Endothelial cell (in vitro differentiated cells): Measurements from ENCODE around the gene COQ8A. TPM values are rescaled to one million over a fixed set of nuclear protein-coding genes. Genes with fewer than 3 reads are reported as not detected.
"Not testable (repeated sequence)": the region's sequence is repeated elsewhere in the genome, so short reads cannot be mapped to it uniquely, and the experiment has no call there.

ENCODE experiments used
- DNase-seq: peaks from one replicate; pipeline ENCODE4 v3.0.0; 2021; ENCODE audit warnings: low spot score
- H3K27ac Mint-ChIP-seq: one replicate; pipeline ENCODE4 v1.8.0; 2021; ENCODE audit warnings: mixed read lengths, inconsistent platforms; ENCODE audit not compliant: unreplicated experiment
- H3K27me3 Mint-ChIP-seq: one replicate; pipeline ENCODE4 v1.8.0; 2021; ENCODE audit warnings: mild to moderate bottlenecking, moderate library complexity, mixed read lengths, inconsistent platforms; ENCODE audit not compliant: unreplicated experiment
- H3K36me3 Mint-ChIP-seq: one replicate; pipeline ENCODE4 v1.8.0; 2021; ENCODE audit warnings: mild to moderate bottlenecking, low read depth, mixed read lengths, inconsistent platforms; ENCODE audit not compliant: unreplicated experiment
- H3K4me1 Mint-ChIP-seq: one replicate; pipeline ENCODE4 v1.8.0; 2021; ENCODE audit warnings: mild to moderate bottlenecking, mixed read lengths, inconsistent platforms; ENCODE audit not compliant: unreplicated experiment
- H3K4me3 Mint-ChIP-seq: one replicate; pipeline ENCODE4 v1.8.0; 2021; ENCODE audit warnings: mild to moderate bottlenecking, mixed read lengths, inconsistent platforms; ENCODE audit not compliant: unreplicated experiment
- H3K9me3 Mint-ChIP-seq: one replicate; pipeline ENCODE4 v1.8.0; 2021; ENCODE audit warnings: mixed read lengths, inconsistent platforms; ENCODE audit not compliant: unreplicated experiment
- total RNA-seq: library from RNA; stranded (reverse); fragmentation: NEBNext Ultra II Directional; extraction: Animal tissue kit (Norgen Biotek cat#: 25700); gene quantifications from one replicate; pipeline ENCODE4 v1.2.1, GENCODE V29; 2021; ENCODE audit not compliant: unreplicated experiment
- TF ChIP-seq, protein P1 (sequence below): fragments of 200-600 bp; sonication (generic); IDR thresholded peaks from one replicate; pipeline ENCODE4 v1.5.0; 2021; ENCODE audit warnings: antibody characterized with exemption; ENCODE audit not compliant: unreplicated experiment

Gene COQ8A
- total RNA-seq, 1 donor from 2014 or later: 22.7 TPM

- H3K27me3 Mint-ChIP-seq: no peaks in the 10 kb centered on the region
- no peaks in the 10 kb centered on the region for H3K9me3 Mint-ChIP-seq
- DNase-seq: no peak
- no peak overlapping the region for H3K27ac Mint-ChIP-seq
- H3K4me1 Mint-ChIP-seq: no peaks in the 10 kb centered on the region
- TF ChIP-seq, protein P1, sequence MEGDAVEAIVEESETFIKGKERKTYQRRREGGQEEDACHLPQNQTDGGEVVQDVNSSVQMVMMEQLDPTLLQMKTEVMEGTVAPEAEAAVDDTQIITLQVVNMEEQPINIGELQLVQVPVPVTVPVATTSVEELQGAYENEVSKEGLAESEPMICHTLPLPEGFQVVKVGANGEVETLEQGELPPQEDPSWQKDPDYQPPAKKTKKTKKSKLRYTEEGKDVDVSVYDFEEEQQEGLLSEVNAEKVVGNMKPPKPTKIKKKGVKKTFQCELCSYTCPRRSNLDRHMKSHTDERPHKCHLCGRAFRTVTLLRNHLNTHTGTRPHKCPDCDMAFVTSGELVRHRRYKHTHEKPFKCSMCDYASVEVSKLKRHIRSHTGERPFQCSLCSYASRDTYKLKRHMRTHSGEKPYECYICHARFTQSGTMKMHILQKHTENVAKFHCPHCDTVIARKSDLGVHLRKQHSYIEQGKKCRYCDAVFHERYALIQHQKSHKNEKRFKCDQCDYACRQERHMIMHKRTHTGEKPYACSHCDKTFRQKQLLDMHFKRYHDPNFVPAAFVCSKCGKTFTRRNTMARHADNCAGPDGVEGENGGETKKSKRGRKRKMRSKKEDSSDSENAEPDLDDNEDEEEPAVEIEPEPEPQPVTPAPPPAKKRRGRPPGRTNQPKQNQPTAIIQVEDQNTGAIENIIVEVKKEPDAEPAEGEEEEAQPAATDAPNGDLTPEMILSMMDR: no peak
- H3K36me3 Mint-ChIP-seq: peaks cover 5% of the 10 kb centered on the region
- no peak overlapping the region for H3K4me3 Mint-ChIP-seq
Measured at GRCh38 chr1:226919995-226920394, 20.1 kb upstream of the COQ8A start.

DNA sequence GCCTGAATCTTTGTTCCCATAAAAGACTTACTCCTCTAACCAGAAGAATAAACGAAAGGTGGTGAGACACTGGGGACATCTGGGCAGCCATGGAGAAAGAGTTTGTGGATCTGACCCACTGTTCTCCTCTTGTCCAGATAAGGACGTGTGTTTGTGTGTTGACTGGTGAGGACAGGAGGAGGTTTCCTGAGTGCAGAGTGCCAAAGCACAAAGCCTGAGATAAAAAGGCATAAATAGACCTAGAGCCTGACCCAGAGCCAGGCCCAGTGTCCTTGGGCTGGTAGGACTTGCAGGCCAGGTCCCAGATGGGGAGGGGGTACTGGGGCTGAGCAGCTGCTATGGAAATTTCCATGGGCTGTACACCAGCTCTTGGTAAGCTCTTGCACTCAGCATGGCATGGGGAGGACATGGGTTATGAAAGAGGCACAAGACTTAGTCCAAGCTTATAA is 19.6 kb upstream of the COQ8A start:
- Mint-ChIP-seq H3K4me1 (no peaks in the 10 kb centered on the region), H3K4me3 (no peak overlapping the region), H3K27ac (no peak overlapping the region), H3K9me3 (no peaks in the 10 kb centered on the region), H3K36me3 (peaks cover 5% of the 10 kb centered on the region), H3K27me3 (no peaks in the 10 kb centered on the region)
- DNase-seq: no peak
- TF ChIP-seq, protein P1: no peak

DNA sequence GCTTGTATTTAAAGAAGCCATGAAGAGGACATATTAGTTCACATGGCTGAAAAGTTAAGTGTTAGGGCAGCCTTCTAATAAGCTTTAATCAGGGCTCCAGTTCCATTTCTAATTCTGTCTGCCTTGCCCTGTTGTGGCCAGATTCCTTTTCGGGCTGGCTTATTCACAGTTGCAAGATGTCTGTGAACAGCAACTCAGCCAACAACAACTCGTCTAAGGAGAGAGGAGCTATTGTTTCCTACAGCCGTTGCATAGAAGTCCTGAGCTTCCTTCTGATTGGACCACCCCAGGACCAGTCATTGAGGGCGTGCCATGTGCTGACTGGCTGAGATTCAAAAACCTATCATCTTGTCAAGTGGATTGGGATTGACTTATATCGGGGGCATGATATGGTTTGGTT is 18.6 kb upstream of the COQ8A start:
- TF ChIP-seq, protein P1: no peak
- no peak overlapping the region for H3K4me3 Mint-ChIP-seq
- no peak for DNase-seq
- no peak overlapping the region for H3K27ac Mint-ChIP-seq
- no peaks in the 10 kb centered on the region for H3K9me3 Mint-ChIP-seq
- peaks cover 5% of the 10 kb centered on the region for H3K36me3 Mint-ChIP-seq
- H3K4me1 Mint-ChIP-seq: no peaks in the 10 kb centered on the region
- no peaks in the 10 kb centered on the region for H3K27me3 Mint-ChIP-seq

DNA sequence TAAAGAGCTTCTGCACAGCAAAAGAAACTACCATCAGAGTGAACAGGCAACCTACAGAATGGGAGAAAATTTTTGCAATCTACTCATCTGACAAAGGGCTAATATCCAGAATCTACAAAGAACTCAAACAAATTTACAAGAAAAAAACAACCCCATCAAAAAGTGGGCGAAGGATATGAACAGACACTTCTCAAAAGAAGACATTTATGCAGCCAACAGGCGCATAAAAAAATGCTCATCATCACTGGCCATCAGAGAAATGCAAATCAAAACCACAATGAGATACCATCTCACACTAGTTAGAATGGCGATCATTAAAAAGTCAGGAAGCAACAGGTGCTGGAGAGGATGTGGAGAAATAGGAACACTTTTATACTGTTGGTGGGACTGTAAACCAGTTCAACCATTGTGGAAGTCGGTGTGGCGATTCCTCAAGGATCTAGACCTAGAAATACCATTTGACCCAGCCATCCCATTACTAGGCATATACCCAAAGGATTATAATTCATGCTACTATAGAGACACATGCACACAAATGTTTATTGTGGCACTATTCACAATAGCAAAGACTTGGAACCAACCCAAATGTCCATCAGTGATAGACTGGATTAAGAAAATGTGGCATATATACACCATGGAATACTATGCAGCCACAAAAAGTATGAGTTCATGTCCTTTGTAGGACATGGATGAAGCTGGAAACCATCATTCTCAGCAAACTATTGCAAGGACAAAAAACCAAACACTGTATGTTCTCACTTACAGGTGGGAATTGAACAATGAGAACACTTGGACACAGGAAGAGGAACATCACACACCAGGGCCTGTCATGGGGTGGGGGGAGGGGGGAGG is 10.6 kb upstream of the COQ8A start:
- H3K27ac Mint-ChIP-seq, H3K27me3 Mint-ChIP-seq, DNase-seq, H3K9me3 Mint-ChIP-seq, H3K36me3 Mint-ChIP-seq, H3K4me1 Mint-ChIP-seq, H3K4me3 Mint-ChIP-seq: not testable (repeated sequence)

DNA sequence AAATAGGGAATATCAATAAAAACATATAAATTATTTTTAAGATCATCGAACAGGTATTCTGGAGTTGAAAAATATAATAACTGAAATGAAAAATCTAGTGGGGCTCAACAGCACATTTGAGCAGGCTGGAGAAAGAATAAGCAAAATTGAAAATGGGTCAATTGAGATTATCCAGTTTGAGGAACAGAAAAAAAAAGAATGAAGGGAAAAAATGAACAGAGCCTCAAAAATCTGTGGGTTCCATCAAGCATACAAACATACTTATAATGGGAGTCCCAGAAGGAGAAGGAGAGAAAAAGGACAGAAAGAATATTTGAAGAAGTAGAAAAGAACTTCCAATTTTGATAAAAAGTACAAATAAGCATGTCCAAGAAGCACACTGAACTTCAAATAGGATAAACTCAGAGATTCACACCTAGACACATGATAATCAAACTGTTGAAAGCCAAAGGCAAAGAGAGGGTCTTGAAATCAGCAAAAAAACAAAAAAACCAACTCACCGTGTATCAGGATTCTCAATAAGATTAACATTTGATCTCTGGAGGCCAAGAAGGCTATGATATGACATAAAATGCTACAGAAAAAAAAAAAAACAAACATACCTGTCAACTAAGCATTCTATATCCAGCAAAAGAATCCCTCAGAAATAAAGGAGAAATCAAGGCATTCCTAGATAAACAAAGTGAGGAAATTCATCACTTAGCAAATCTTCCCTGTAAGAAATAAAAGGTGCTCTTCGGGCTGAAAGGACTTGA is 5.4 kb upstream of the COQ8A start:
- peaks cover 8% of the 10 kb centered on the region for H3K9me3 Mint-ChIP-seq
- H3K4me3 Mint-ChIP-seq: no peak overlapping the region
- DNase-seq: no peak
- peaks cover 6% of the 10 kb centered on the region for H3K27me3 Mint-ChIP-seq
- no peak overlapping the region for H3K27ac Mint-ChIP-seq
- H3K36me3 Mint-ChIP-seq: peaks cover 3% of the 10 kb centered on the region
- TF ChIP-seq, protein P1: no peak
- peaks cover 13% of the 10 kb centered on the region for H3K4me1 Mint-ChIP-seq
